Measurements from ENCODE around the gene TPX2. TPM values are rescaled to one million over a fixed set of nuclear protein-coding genes. Genes with fewer than 3 reads are reported as not detected.

The TPX2 gene
- total and polyA plus RNA-seq, 2 donors (not counting 3 experiments of a cell fraction or from before 2014, with no cell fraction given), result 24.8 to 114 TPM

- peaks cover 50% of the 10 kb centered on the region for H3K4me1 ChIP-seq (ENCODE audit: control insufficient read depth, extremely low read depth, insufficient read depth, low read length)
- peaks cover 16 to 20% of the 10 kb centered on the region in 2 experiments for H3K36me3 ChIP-seq (ENCODE audit: control insufficient read depth in 2 of 2, extremely low read depth in 1 of 2, insufficient read depth in 2 of 2, low read length in 2 of 2)
- TF ChIP-seq POLR2A (IDR thresholded peaks at IDR 0.05; ENCODE audit: low read depth, low read length) (no peak), POLR2AphosphoS5 (IDR thresholded peaks at IDR 0.05; ENCODE audit: insufficient read depth, low read depth, low read length) (no peak), MYC (IDR thresholded peaks at IDR 0.05; ENCODE audit: low read depth, low read length) (no peak)
- TF ChIP-seq, protein P1, sequence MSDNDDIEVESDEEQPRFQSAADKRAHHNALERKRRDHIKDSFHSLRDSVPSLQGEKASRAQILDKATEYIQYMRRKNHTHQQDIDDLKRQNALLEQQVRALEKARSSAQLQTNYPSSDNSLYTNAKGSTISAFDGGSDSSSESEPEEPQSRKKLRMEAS (IDR thresholded peaks at IDR 0.05; ENCODE audit: insufficient read depth, insufficient read length), result no peak
- H3K9me3 ChIP-seq (replicated peaks; ENCODE audit: control insufficient read depth, insufficient read depth, low read length), result no peaks in the 10 kb centered on the region
- H3K27ac ChIP-seq (ENCODE audit: insufficient read depth, low read depth, low read length), result no peak overlapping the region
- no peaks in the 10 kb centered on the region for H3K9me1 ChIP-seq (replicated peaks; ENCODE audit: control insufficient read depth, extremely low read depth, insufficient read depth, low read length)
- ChIA-PET CTCF (interaction anchor here (0.6 to 5.8 kb wide), 4 partner anchors 11 to 47 kb away, joined by 3 to 30 read pairs (median 4); partner anchors contain the start of gene BCL2L1), POLR2A (no interaction called here)
- H3K27me3 ChIP-seq (ENCODE audit: control insufficient read depth in 2 of 2, insufficient read depth in 2 of 2, low read length in 2 of 2), result no peaks in the 10 kb centered on the region
- no peak for FAIRE-seq
- no peak for DNase-seq (ENCODE audit: low read depth, low spot score)
- no TSS peak for BruUV-seq (replicated peaks)
- no peak overlapping the region for H3K4me3 ChIP-seq (replicated peaks in 1 of 3; ENCODE audit: insufficient read depth in 1 of 3, low read depth in 1 of 3, low read length in 3 of 3)
- no peak overlapping the region for H2AFZ ChIP-seq (ENCODE audit: low read depth, low read length)
- peaks cover 81% of the 10 kb centered on the region for H3K79me2 ChIP-seq (ENCODE audit: control insufficient read depth, insufficient read depth, low read length)
- dilution Hi-C loops (cut with MboI; ENCODE audit: extremely low pct_ligation_motif_present, low sequenced_read_pairs) (no loop called here), intact Hi-C loops (cut with micrococcal nuclease) (no loop called here)
- H3K9ac ChIP-seq (replicated peaks; ENCODE audit: extremely low read depth, insufficient read depth, low read length), result no peak overlapping the region
- H4K20me1 ChIP-seq (replicated peaks; ENCODE audit: control insufficient read depth, extremely low read depth, insufficient read depth, low read length), result no peaks in the 10 kb centered on the region
- no peak overlapping the region for H3K4me2 ChIP-seq (ENCODE audit: insufficient read depth, low read length)
Observed at GRCh38 chr20:31708736-31709534, 30.2 kb upstream of the TPX2 start.

- H3K36me3 ChIP-seq (ENCODE audit: control insufficient read depth in 2 of 2, extremely low read depth in 1 of 2, insufficient read depth in 2 of 2, low read length in 2 of 2), result peaks cover 16 to 20% of the 10 kb centered on the region in 2 experiments
- CTCF ChIA-PET, result interaction anchor here (0.6 to 5.4 kb wide), 3 partner anchors 10 to 16 kb away, joined by 3 to 48 read pairs (median 3); no protein-coding TSS in a partner anchor
- H3K27me3 ChIP-seq (ENCODE audit: control insufficient read depth in 2 of 2, insufficient read depth in 2 of 2, low read length in 2 of 2), result no peaks in the 10 kb centered on the region
- POLR2A ChIA-PET, result no interaction called here
- FAIRE-seq (no peak), DNase-seq (ENCODE audit: low read depth, low spot score) (no peak)
- no peak overlapping the region for H3K9ac ChIP-seq (replicated peaks; ENCODE audit: extremely low read depth, insufficient read depth, low read length)
- intact Hi-C loops (cut with micrococcal nuclease) (no loop called here), dilution Hi-C loops (cut with MboI; ENCODE audit: extremely low pct_ligation_motif_present, low sequenced_read_pairs) (no loop called here)
- H3K9me3 ChIP-seq (replicated peaks; ENCODE audit: control insufficient read depth, insufficient read depth, low read length), result no peaks in the 10 kb centered on the region
- H4K20me1 ChIP-seq (replicated peaks; ENCODE audit: control insufficient read depth, extremely low read depth, insufficient read depth, low read length), result no peaks in the 10 kb centered on the region
- no TSS peak for BruUV-seq (replicated peaks)
- H3K4me2 ChIP-seq (ENCODE audit: insufficient read depth, low read length), result no peak overlapping the region
- H3K79me2 ChIP-seq (ENCODE audit: control insufficient read depth, insufficient read depth, low read length), result peaks cover 81% of the 10 kb centered on the region
- no peak overlapping the region for H3K27ac ChIP-seq (ENCODE audit: insufficient read depth, low read depth, low read length)
- no peaks in the 10 kb centered on the region for H3K9me1 ChIP-seq (replicated peaks; ENCODE audit: control insufficient read depth, extremely low read depth, insufficient read depth, low read length)
- TF ChIP-seq FOS (IDR thresholded peaks at IDR 0.05; ENCODE audit: borderline replicate concordance, insufficient read depth, low read length) (no peak), POLR2AphosphoS5 (IDR thresholded peaks at IDR 0.05; ENCODE audit: insufficient read depth, low read depth, low read length) (no peak), CTCF (IDR thresholded peaks at IDR 0.05; ENCODE audit: extremely low read depth in 1 of 2, insufficient read depth in 1 of 2, low read depth in 1 of 2, low read length in 2 of 2) (no peak), JUN (IDR thresholded peaks at IDR 0.05; ENCODE audit: borderline replicate concordance, insufficient read depth, insufficient read length, low read depth) (no peak), EZH2 (IDR thresholded peaks at IDR 0.05; ENCODE audit: borderline replicate concordance, low read depth, low read length, severe bottlenecking) (no peak), POLR2A (IDR thresholded peaks at IDR 0.05; ENCODE audit: low read depth, low read length) (no peak), GATA2 (IDR thresholded peaks at IDR 0.05; ENCODE audit: insufficient read depth, insufficient read length, low read depth, low read length) (no peak), MYC (IDR thresholded peaks at IDR 0.05; ENCODE audit: low read depth, low read length) (no peak)
- TF ChIP-seq, protein P1 (IDR thresholded peaks at IDR 0.05; ENCODE audit: insufficient read depth, insufficient read length), result no peak
- no peak overlapping the region for H2AFZ ChIP-seq (ENCODE audit: low read depth, low read length)
- H3K4me1 ChIP-seq (ENCODE audit: control insufficient read depth, extremely low read depth, insufficient read depth, low read length), result peaks cover 49% of the 10 kb centered on the region
- H3K4me3 ChIP-seq (replicated peaks in 1 of 3; ENCODE audit: insufficient read depth in 1 of 3, low read depth in 1 of 3, low read length in 3 of 3), result no peak overlapping the region
Observed at GRCh38 chr20:31709939-31710338, 29.2 kb upstream of the TPX2 start.

All from endothelial cell of umbilical vein (primary cell).